ENCODE results near the gene ZNF324.
A peak's percentile ranks its signal among the peaks of the same experiment; 100 is the strongest.

The ZNF324 gene

GRCh38 chr19:58476498-58477015 lies 9.7 kb downstream of the ZNF324 start:
- WGBS (ENCODE audit: insufficient coverage), result 4% methylated on average over 20 of the region's 27 CpGs
- Histone ChIP-seq H3K27me3 (replicated peaks in 2 of 5; ENCODE audit: control insufficient read depth in 4 of 5, insufficient read depth in 5 of 5, low read length in 4 of 5) (no peaks in the 10 kb centered on the region), H3K36me3 (ENCODE audit: control insufficient read depth in 4 of 4, insufficient read depth in 4 of 4, low read length in 3 of 4) (peaks cover 0 to 45% (median 25%) of the 10 kb centered on the region in 4 experiments), H3K4me3 (ENCODE audit: control insufficient read depth in 1 of 7, extremely low read depth in 1 of 7, insufficient read depth in 4 of 7, low read depth in 2 of 7, low read length in 6 of 7) (peak overlapping the region; percentile 29 to 89 (median 75)), H3K4me1 (ENCODE audit: control extremely low read depth in 1 of 4, control insufficient read depth in 4 of 4, insufficient read depth in 4 of 4, low read length in 3 of 4) (peaks cover 7 to 25% (median 21%) of the 10 kb centered on the region in 4 experiments), H3K27ac (ENCODE audit: insufficient read depth in 1 of 2, low read depth in 1 of 2, low read length in 2 of 2, poor library complexity in 1 of 2, severe bottlenecking in 2 of 2) (peak overlapping the region; percentile 72 to 88), H3K9me3 (ENCODE audit: control extremely low read depth in 1 of 5, control insufficient read depth in 4 of 5, insufficient read depth in 2 of 5, low read depth in 1 of 5, low read length in 4 of 5) (no peaks in the 10 kb centered on the region)
- POLR2A ChIA-PET, result interaction anchor here (0.6 to 1.4 kb wide), 2 partner anchors 88 to 114 kb away, joined by 3 to 5 read pairs; partner anchors contain the start of gene ZNF497
- CTCF ChIA-PET, result interaction anchor here (0.7 to 1.6 kb wide), 3 partner anchors 17 to 42 kb away, joined by 3 to 6 read pairs (median 3); no protein-coding TSS in a partner anchor
- DNase-seq, result peak in 1 of 3 donors; percentile 14

GRCh38 chr19:58477130-58477529 lies 10.2 kb downstream of the ZNF324 start:
- H3K4me3 ChIP-seq (ENCODE audit: control insufficient read depth in 1 of 7, extremely low read depth in 1 of 7, insufficient read depth in 4 of 7, low read depth in 2 of 7, low read length in 6 of 7), result peak overlapping the region in 4 of 7 experiments; percentile 74 to 89 (median 82)
- peaks cover 0 to 42% (median 22%) of the 10 kb centered on the region in 4 experiments for H3K36me3 ChIP-seq (ENCODE audit: control insufficient read depth in 4 of 4, insufficient read depth in 4 of 4, low read length in 3 of 4)
- WGBS (ENCODE audit: insufficient coverage), result 89% methylated on average over 10 of the region's 15 CpGs
- no peaks in the 10 kb centered on the region for H3K9me3 ChIP-seq (ENCODE audit: control extremely low read depth in 1 of 5, control insufficient read depth in 4 of 5, insufficient read depth in 2 of 5, low read depth in 1 of 5, low read length in 4 of 5)
- ChIA-PET POLR2A (interaction anchor here (1.4 kb wide), 1 partner anchor 115 kb away, joined by 3 read pairs; the partner anchor contains the start of gene ZNF497), CTCF (interaction anchor here (0.7 to 1.6 kb wide), 3 partner anchors 16 to 42 kb away, joined by 3 to 6 read pairs (median 3); no protein-coding TSS in a partner anchor)
- no peak for DNase-seq
- peaks cover 7 to 25% (median 21%) of the 10 kb centered on the region in 4 experiments for H3K4me1 ChIP-seq (ENCODE audit: control extremely low read depth in 1 of 4, control insufficient read depth in 4 of 4, insufficient read depth in 4 of 4, low read length in 3 of 4)
- peak overlapping the region in 1 of 2 experiments; percentile 88 for H3K27ac ChIP-seq (ENCODE audit: insufficient read depth in 1 of 2, low read depth in 1 of 2, low read length in 2 of 2, poor library complexity in 1 of 2, severe bottlenecking in 2 of 2)
- H3K27me3 ChIP-seq (replicated peaks in 2 of 5; ENCODE audit: control insufficient read depth in 4 of 5, insufficient read depth in 5 of 5, low read length in 4 of 5), result no peaks in the 10 kb centered on the region

- Histone ChIP-seq H3K4me1 (ENCODE audit: control extremely low read depth in 1 of 4, control insufficient read depth in 4 of 4, insufficient read depth in 4 of 4, low read length in 3 of 4) (peaks cover 7 to 25% (median 21%) of the 10 kb centered on the region in 4 experiments), H3K27me3 (replicated peaks in 2 of 5; ENCODE audit: control insufficient read depth in 4 of 5, insufficient read depth in 5 of 5, low read length in 4 of 5) (no peaks in the 10 kb centered on the region), H3K36me3 (ENCODE audit: control insufficient read depth in 4 of 4, insufficient read depth in 4 of 4, low read length in 3 of 4) (peaks cover 0 to 40% (median 18%) of the 10 kb centered on the region in 4 experiments), H3K9me3 (ENCODE audit: control extremely low read depth in 1 of 5, control insufficient read depth in 4 of 5, insufficient read depth in 2 of 5, low read depth in 1 of 5, low read length in 4 of 5) (no peaks in the 10 kb centered on the region), H3K27ac (ENCODE audit: insufficient read depth in 1 of 2, low read depth in 1 of 2, low read length in 2 of 2, poor library complexity in 1 of 2, severe bottlenecking in 2 of 2) (no peak overlapping the region), H3K4me3 (ENCODE audit: control insufficient read depth in 1 of 7, extremely low read depth in 1 of 7, insufficient read depth in 4 of 7, low read depth in 2 of 7, low read length in 6 of 7) (no peak overlapping the region)
- ChIA-PET POLR2A (no interaction called here), CTCF (interaction anchor here (1.1 to 1.6 kb wide), 4 partner anchors 18 to 89 kb away, joined by 3 to 6 read pairs (median 4); no protein-coding TSS in a partner anchor)
- no CpG with 5 or more reads among the region's 1 CpG for WGBS (ENCODE audit: insufficient coverage)
- DNase-seq, result no peak
Measured at GRCh38 chr19:58477871-58478270, 11.0 kb downstream of the ZNF324 start.

- Histone ChIP-seq H3K4me3 (ENCODE audit: control insufficient read depth in 1 of 7, extremely low read depth in 1 of 7, insufficient read depth in 4 of 7, low read depth in 2 of 7, low read length in 6 of 7) (no peak overlapping the region), H3K4me1 (ENCODE audit: control extremely low read depth in 1 of 4, control insufficient read depth in 4 of 4, insufficient read depth in 4 of 4, low read length in 3 of 4) (peaks cover 7 to 24% (median 21%) of the 10 kb centered on the region in 4 experiments), H3K36me3 (ENCODE audit: control insufficient read depth in 4 of 4, insufficient read depth in 4 of 4, low read length in 3 of 4) (peaks cover 0 to 31% (median 12%) of the 10 kb centered on the region in 4 experiments), H3K27ac (ENCODE audit: insufficient read depth in 1 of 2, low read depth in 1 of 2, low read length in 2 of 2, poor library complexity in 1 of 2, severe bottlenecking in 2 of 2) (no peak overlapping the region), H3K27me3 (replicated peaks in 2 of 5; ENCODE audit: control insufficient read depth in 4 of 5, insufficient read depth in 5 of 5, low read length in 4 of 5) (no peaks in the 10 kb centered on the region), H3K9me3 (ENCODE audit: control extremely low read depth in 1 of 5, control insufficient read depth in 4 of 5, insufficient read depth in 2 of 5, low read depth in 1 of 5, low read length in 4 of 5) (no peaks in the 10 kb centered on the region)
- 100% methylated on average over 7 of the region's 7 CpGs for WGBS (ENCODE audit: insufficient coverage)
- ChIA-PET CTCF (interaction anchor here (1.1 to 1.4 kb wide), 3 partner anchors 11 to 91 kb away, joined by 3 to 4 read pairs (median 4); no protein-coding TSS in a partner anchor), POLR2A (no interaction called here)
- no peak for DNase-seq
Measured at GRCh38 chr19:58479303-58479702, 12.4 kb downstream of the ZNF324 start.

- DNase-seq, result no peak
- whole genome bisulfite sequencing (ENCODE audit: insufficient coverage), result 94% methylated on average over 23 of the region's 28 CpGs
- ChIA-PET POLR2A (no interaction called here), CTCF (no interaction called here)
- Histone ChIP-seq H3K36me3 (ENCODE audit: control insufficient read depth in 4 of 4, insufficient read depth in 4 of 4, low read length in 3 of 4) (peaks cover 0 to 31% (median 12%) of the 10 kb centered on the region in 4 experiments), H3K27ac (ENCODE audit: insufficient read depth in 1 of 2, low read depth in 1 of 2, low read length in 2 of 2, poor library complexity in 1 of 2, severe bottlenecking in 2 of 2) (no peak overlapping the region), H3K4me3 (ENCODE audit: control insufficient read depth in 1 of 7, extremely low read depth in 1 of 7, insufficient read depth in 4 of 7, low read depth in 2 of 7, low read length in 6 of 7) (no peak overlapping the region), H3K9me3 (ENCODE audit: control extremely low read depth in 1 of 5, control insufficient read depth in 4 of 5, insufficient read depth in 2 of 5, low read depth in 1 of 5, low read length in 4 of 5) (no peaks in the 10 kb centered on the region), H3K4me1 (ENCODE audit: control extremely low read depth in 1 of 4, control insufficient read depth in 4 of 4, insufficient read depth in 4 of 4, low read length in 3 of 4) (peaks cover 7 to 19% (median 18%) of the 10 kb centered on the region in 4 experiments), H3K27me3 (replicated peaks in 2 of 5; ENCODE audit: control insufficient read depth in 4 of 5, insufficient read depth in 5 of 5, low read length in 4 of 5) (no peaks in the 10 kb centered on the region)
Measured at GRCh38 chr19:58479736-58480480, 13.0 kb downstream of the ZNF324 start.

GRCh38 chr19:58480481-58480830 lies 13.6 kb downstream of the ZNF324 start:
- Histone ChIP-seq H3K4me3 (ENCODE audit: control insufficient read depth in 1 of 7, extremely low read depth in 1 of 7, insufficient read depth in 4 of 7, low read depth in 2 of 7, low read length in 6 of 7) (no peak overlapping the region), H3K27ac (ENCODE audit: insufficient read depth in 1 of 2, low read depth in 1 of 2, low read length in 2 of 2, poor library complexity in 1 of 2, severe bottlenecking in 2 of 2) (no peak overlapping the region), H3K9me3 (ENCODE audit: control extremely low read depth in 1 of 5, control insufficient read depth in 4 of 5, insufficient read depth in 2 of 5, low read depth in 1 of 5, low read length in 4 of 5) (no peaks in the 10 kb centered on the region), H3K27me3 (replicated peaks in 2 of 5; ENCODE audit: control insufficient read depth in 4 of 5, insufficient read depth in 5 of 5, low read length in 4 of 5) (no peaks in the 10 kb centered on the region), H3K36me3 (ENCODE audit: control insufficient read depth in 4 of 4, insufficient read depth in 4 of 4, low read length in 3 of 4) (peaks cover 0 to 31% (median 12%) of the 10 kb centered on the region in 4 experiments), H3K4me1 (ENCODE audit: control extremely low read depth in 1 of 4, control insufficient read depth in 4 of 4, insufficient read depth in 4 of 4, low read length in 3 of 4) (peaks cover 3 to 13% (median 12%) of the 10 kb centered on the region in 4 experiments)
- ChIA-PET POLR2A (no interaction called here), CTCF (interaction anchor here (1.0 kb wide), 1 partner anchor 100 kb away, joined by 4 read pairs; no protein-coding TSS in a partner anchor)
- no peak for DNase-seq
- 93% methylated on average over 20 of the region's 20 CpGs for WGBS (ENCODE audit: insufficient coverage)
